Spleen (tissue), 11 donors: ENCODE measurements around the gene PTPRM. TPM values are rescaled to one million over a fixed set of nuclear protein-coding genes. Genes with fewer than 3 reads are reported as not detected.

Experiments
- DNase-seq: peaks from one replicate; pipeline ENCODE4 v3.0.0-alpha.2; 2020
- H3K27ac ChIP-seq, 8 donors: fragments of 200-600 bp; sonication (generic) in 7 of 8; 1 replicate in 4 of 8; 2 replicates in 4 of 8; pipeline versions ENCODE4 v1.5.0 to v1.8.0; 2016 to 2021; ENCODE audit warnings: inconsistent platforms in 4 of 8, mild to moderate bottlenecking in 4 of 8, moderate library complexity in 1 of 8
- H3K27me3 ChIP-seq, 7 donors: fragments of 200-600 bp; sonication (generic) in 6 of 7; replicated peaks in 1 of 7; 1 replicate in 4 of 7; 2 replicates in 3 of 7; pipeline versions ENCODE4 v1.5.0 to v1.8.0; 2016 to 2021; ENCODE audit warnings: inconsistent platforms in 3 of 7, mild to moderate bottlenecking in 1 of 7
- H3K36me3 ChIP-seq, 6 donors: fragments of 200-600 bp; sonication (generic) in 5 of 6; 1 replicate in 4 of 6; 2 replicates in 2 of 6; pipeline versions ENCODE4 v1.5.0 to v1.8.0; 2016 to 2021; ENCODE audit warnings: inconsistent platforms in 2 of 6
- H3K4me1 ChIP-seq, 6 donors: fragments of 200-600 bp; sonication (generic) in 5 of 6; 1 replicate in 3 of 6; 2 replicates in 3 of 6; pipeline versions ENCODE4 v1.5.0 to v1.8.0; 2016 to 2021; ENCODE audit warnings: inconsistent platforms in 3 of 6
- H3K4me3 ChIP-seq, 8 donors: fragments of 200-600 bp; sonication (generic) in 7 of 8; 1 replicate in 4 of 8; 2 replicates in 4 of 8; pipeline versions ENCODE4 v1.5.0 to v1.8.0; 2016 to 2021; ENCODE audit warnings: inconsistent platforms in 4 of 8, mild to moderate bottlenecking in 4 of 8, moderate library complexity in 2 of 8
- H3K9me3 ChIP-seq, 8 donors: fragments of 200-600 bp; sonication (generic) in 7 of 8; 1 replicate in 4 of 8; 2 replicates in 4 of 8; pipeline versions ENCODE4 v1.5.0 to v1.8.0; 2016 to 2021; ENCODE audit warnings: inconsistent platforms in 4 of 8
- CTCF ChIP-seq, 11 experiments: fragments of 200-600 bp in 7 of 11; fragments of 450-650 bp in 4 of 11; sonication (generic) in 4 of 11; IDR thresholded peaks in 8 of 11; conservative IDR thresholded peaks in 3 of 11; 1 replicate in 7 of 11; 2 replicates in 4 of 11; pipeline versions ENCODE4 v1.4.0 to v1.8.0; 2016 to 2021; ENCODE audit warnings: antibody characterized with exemption in 11 of 11, inconsistent platforms in 4 of 11, mild to moderate bottlenecking in 1 of 11
- POLR2A ChIP-seq, 3 donors: fragments of 450-650 bp; IDR thresholded peaks; one replicate each; pipeline ENCODE4 v1.5.1; 2017; ENCODE audit warnings: antibody characterized with exemption in 3 of 3, mild to moderate bottlenecking in 1 of 3
- POLR2AphosphoS5 ChIP-seq, 3 donors: sonication (generic); formaldehyde crosslinking; IDR thresholded peaks; one replicate each; pipeline ENCODE4 v1.5.1; 2017; ENCODE audit warnings: antibody characterized with exemption in 3 of 3
- WGBS, 5 donors: extraction: QIAGEN DNeasy Blood & Tissue Kit in 3 of 5; methylation state at CpG; one replicate each; pipeline versions ENCODE4 v1.1.5 to v1.1.7; 2013 to 2018; 5-methylcytosine and 5-hydroxymethylcytosine counted together
- intact Hi-C: fragments of 100-400 bp; cut with DNase I; formaldehyde crosslinking; loops from one replicate; pipeline ENCODE4 v1.15.0; 2023; ENCODE audit warnings: low total_unique reads
- polyA plus RNA-seq, 3 donors: library from polyadenylated mRNA; stranded (reverse); fragments of 200-250 nt; gene quantifications; one replicate each; pipeline ENCODE4 v1.2.1, GENCODE V29; 2013
- total RNA-seq, 7 donors: library from RNA; depleted of rRNA in 3 of 7; stranded (reverse); fragments of >200 nt in 3 of 7; fragmentation: NEBNext Ultra II Directional in 4 of 7; extraction: Animal tissue kit (Norgen Biotek cat#: 25700) in 4 of 7; gene quantifications; one replicate each; pipeline versions ENCODE4 v1.1.0 to v1.2.1, GENCODE V29; 2016 to 2021
- donor health status: healthy with polysubstance abuse.
- donor health status: DM: no; HTN: no; CAD: no; lungs with moderate emphysema.
- donor health status: DM: no; HTN: no; CAD: no.
- donor health status: Bipolar disorder and iron deficiency.
- donor health status: healthy.
- donor health status: DM: no; HTN: no; CAD: no.
- donor health status: DM: yes; HTN: yes; CAD: no.

The PTPRM gene
- total and polyA plus RNA-seq, 10 donors = 23.5 to 97.8 (median 62.8) TPM

- intact Hi-C loops = no loop called here
- H3K36me3 ChIP-seq = peaks cover 0 to 64% (median 7%) of the 10 kb centered on the region in 6 donors
- H3K9me3 ChIP-seq = no peaks in the 10 kb centered on the region
- H3K4me3 ChIP-seq = no peak overlapping the region
- no peak overlapping the region for H3K27ac ChIP-seq
- 65 to 71% (median 69%) methylated on average over 14 of the region's 14 CpGs for WGBS, 5 donors
- no peak for DNase-seq
- no peaks in the 10 kb centered on the region for H3K27me3 ChIP-seq
- TF ChIP-seq CTCF (IDR thresholded peaks at IDR 0.05 in 8 of 11, conservative IDR thresholded peaks at IDR 0.05 in 3 of 11) (peak; percentile 11 to 70 (median 45)), POLR2AphosphoS5 (IDR thresholded peaks at IDR 0.05) (no peak), POLR2A (IDR thresholded peaks at IDR 0.05) (no peak)
- H3K4me1 ChIP-seq = no peaks in the 10 kb centered on the region
These were observed 822.5 kb downstream of the PTPRM start for GRCh38 chr18:8389391-8390340.

DNA sequence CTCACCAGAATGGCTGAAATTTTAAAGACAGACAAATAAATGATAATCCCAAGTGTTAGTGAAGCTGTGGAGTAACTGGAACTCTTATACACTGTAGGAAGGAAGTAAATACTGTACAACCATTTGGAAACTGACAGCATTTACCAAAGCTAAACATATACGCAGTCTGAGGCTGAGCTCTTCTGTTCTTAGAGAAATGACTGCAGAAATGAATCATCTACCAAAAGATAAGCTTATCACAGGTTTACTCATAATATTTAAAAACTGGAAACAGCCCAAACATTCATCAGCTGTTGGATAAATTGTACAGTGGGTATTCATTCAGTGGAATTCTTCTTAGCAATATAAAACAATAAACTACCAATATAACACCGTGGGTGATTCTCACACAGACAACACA is 824.0 kb downstream of the PTPRM start:
- 78 to 89% (median 86%) methylated on average over 2 of the region's 2 CpGs for WGBS, 5 donors
- Histone ChIP-seq H3K9me3 (no peaks in the 10 kb centered on the region), H3K27ac (no peak overlapping the region), H3K36me3 (peaks cover 0 to 62% (median 4%) of the 10 kb centered on the region in 6 donors), H3K4me3 (no peak overlapping the region), H3K4me1 (no peaks in the 10 kb centered on the region), H3K27me3 (no peaks in the 10 kb centered on the region)
- DNase-seq = no peak
- TF ChIP-seq POLR2AphosphoS5 (IDR thresholded peaks at IDR 0.05) = no peak
- TF ChIP-seq POLR2A (IDR thresholded peaks at IDR 0.05) = no peak
- intact Hi-C loops = no loop called here

- Histone ChIP-seq H3K9me3 (no peaks in the 10 kb centered on the region), H3K27ac (no peak overlapping the region), H3K4me1 (no peaks in the 10 kb centered on the region), H3K36me3 (peaks cover 0 to 62% (median 2%) of the 10 kb centered on the region in 6 donors), H3K4me3 (no peak overlapping the region), H3K27me3 (no peaks in the 10 kb centered on the region)
- no peak for TF ChIP-seq POLR2A (IDR thresholded peaks at IDR 0.05)
- no peak for DNase-seq
- intact Hi-C loops = no loop called here
- 86 to 96% (median 90%) methylated on average over 7 of the region's 7 CpGs for WGBS, 5 donors
These were observed 829.1 kb downstream of the PTPRM start for GRCh38 chr18:8396254-8396653.

GRCh38 chr18:8397034-8397433 is 829.9 kb downstream of the PTPRM start:
- 90 to 95% (median 91%) methylated on average over 11 to 12 of the region's 12 CpGs for WGBS, 5 donors
- no peak overlapping the region for H3K27ac ChIP-seq
- TF ChIP-seq POLR2A (IDR thresholded peaks at IDR 0.05) (no peak), CTCF (IDR thresholded peaks at IDR 0.05 in 8 of 11, conservative IDR thresholded peaks at IDR 0.05 in 3 of 11) (no peak), POLR2AphosphoS5 (IDR thresholded peaks at IDR 0.05) (no peak)
- no peaks in the 10 kb centered on the region for H3K9me3 ChIP-seq
- no peak overlapping the region for H3K4me3 ChIP-seq
- intact Hi-C loops = no loop called here
- no peaks in the 10 kb centered on the region for H3K27me3 ChIP-seq
- H3K4me1 ChIP-seq = no peaks in the 10 kb centered on the region
- peaks cover 0 to 69% (median 2%) of the 10 kb centered on the region in 6 donors for H3K36me3 ChIP-seq
- no peak for DNase-seq

DNA sequence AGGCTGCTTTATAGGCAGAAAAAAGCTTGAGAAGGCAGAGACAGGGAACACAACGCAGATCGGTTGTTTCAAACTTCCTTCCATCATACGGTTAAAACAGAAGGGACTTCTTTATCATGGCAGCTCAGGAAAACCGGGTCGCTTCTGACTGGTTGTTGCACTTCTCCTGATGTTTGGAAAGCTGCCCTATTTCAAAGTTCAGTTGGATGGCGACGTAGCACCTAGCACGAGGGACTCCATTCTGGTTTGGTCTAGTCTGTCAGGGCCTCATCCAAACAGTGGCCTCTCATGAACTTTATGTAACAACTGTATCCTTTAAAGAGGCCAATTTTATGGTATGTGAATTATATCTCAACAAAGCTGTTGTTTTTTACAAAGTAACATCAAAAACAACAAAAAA is 832.0 kb downstream of the PTPRM start:
- H3K4me1 ChIP-seq = no peaks in the 10 kb centered on the region
- TF ChIP-seq POLR2A (IDR thresholded peaks at IDR 0.05) = no peak
- TF ChIP-seq CTCF (IDR thresholded peaks at IDR 0.05 in 8 of 11, conservative IDR thresholded peaks at IDR 0.05 in 3 of 11) = no peak
- no peak for TF ChIP-seq POLR2AphosphoS5 (IDR thresholded peaks at IDR 0.05)
- H3K36me3 ChIP-seq = peaks cover 0 to 67% (median 2%) of the 10 kb centered on the region in 6 donors
- no peak overlapping the region for H3K27ac ChIP-seq
- H3K27me3 ChIP-seq = no peaks in the 10 kb centered on the region
- H3K4me3 ChIP-seq = no peak overlapping the region
- 88 to 95% (median 93%) methylated on average over 8 of the region's 8 CpGs for WGBS, 5 donors
- no peak for DNase-seq
- intact Hi-C loops = no loop called here
- no peaks in the 10 kb centered on the region for H3K9me3 ChIP-seq
